HL-60 (cell line): ENCODE data around the gene IFNGR1.

Experiments used
- CTCF ChIP-seq: IDR thresholded peaks from one replicate; pipeline ENCODE4 v1.5.1; 2011; ENCODE audit warnings: low read length, control low read depth, inconsistent platforms; ENCODE audit not compliant: insufficient read depth
- POLR2AphosphoS5 ChIP-seq: IDR thresholded peaks from 2 replicates; pipeline ENCODE4 v1.6.1; 2012; ENCODE audit warnings: low read depth
- REST ChIP-seq: IDR thresholded peaks from 2 replicates; pipeline ENCODE4 v1.6.1; 2012; ENCODE audit warnings: low read depth; ENCODE audit not compliant: insufficient replicate concordance

GRCh38 chr6:137230547-137230946, 11.4 kb upstream of the IFNGR1 start:
- TF ChIP-seq CTCF (no peak), REST (no peak), POLR2AphosphoS5 (no peak)
